SK-N-MC (cell line): ENCODE data around the gene HOXA3.

Experiments
- DNase-seq: peaks from one replicate; pipeline ENCODE4 v3.0.0-alpha.2; 2011; ENCODE audit warnings: low read depth, low spot score
- H3K27ac ChIP-seq: fragments of 200-600 bp; sonication (generic); 2 replicates; pipeline ENCODE4 v1.5.1; 2016; ENCODE audit warnings: mixed run types
- H3K36me3 ChIP-seq: fragments of 200-600 bp; sonication (generic); 2 replicates; pipeline ENCODE4 v1.6.1; 2017; ENCODE audit warnings: antibody characterized with exemption, low read length, mixed read lengths; ENCODE audit not compliant: insufficient read depth
- H3K4me3 ChIP-seq: fragments of 200-600 bp; sonication (generic); 2 replicates; pipeline ENCODE4 v1.5.1; 2016
- H3K9ac ChIP-seq: fragments of 200-600 bp; sonication (generic); 2 replicates; pipeline ENCODE4 v1.8.0; 2017; ENCODE audit warnings: mixed run types, mixed read lengths; ENCODE audit not compliant: insufficient read length
- H3K9me3 ChIP-seq: fragments of 200-600 bp; sonication (generic); 2 replicates; pipeline ENCODE4 v1.6.1; 2017; ENCODE audit warnings: low read depth, mild to moderate bottlenecking, antibody characterized with exemption, low read length, moderate library complexity, mixed read lengths
- EZH2 ChIP-seq: fragments of 200-600 bp; sonication (generic); IDR thresholded peaks from one replicate; pipeline ENCODE4 v1.6.1; 2017; ENCODE audit warnings: antibody characterized with exemption
- FOXP2 ChIP-seq: optimal IDR thresholded peaks from 2 replicates; pipeline ENCODE3; 2011; ENCODE audit warnings: mild to moderate bottlenecking, moderate library complexity; ENCODE audit not compliant: insufficient read depth; ENCODE audit errors: extremely low read length, control extremely low read depth
- POLR2AphosphoS5 ChIP-seq: IDR thresholded peaks from 2 replicates; pipeline ENCODE4 v1.6.1; 2012; ENCODE audit warnings: mild to moderate bottlenecking, low read depth, low read length, borderline replicate concordance

HOXA3 gene

GRCh38 chr7:27160145-27160545 is 7.8 kb upstream of the HOXA3 start:
- TF ChIP-seq FOXP2 (no peak), POLR2AphosphoS5 (no peak), EZH2 (no peak)
- peak overlapping the region; percentile 80 for H3K4me3 ChIP-seq
- H3K9ac ChIP-seq = peak overlapping the region; percentile 62
- no peaks in the 10 kb centered on the region for H3K9me3 ChIP-seq
- no peak for DNase-seq
- H3K36me3 ChIP-seq = no peaks in the 10 kb centered on the region
- H3K27ac ChIP-seq = no peak overlapping the region

DNA sequence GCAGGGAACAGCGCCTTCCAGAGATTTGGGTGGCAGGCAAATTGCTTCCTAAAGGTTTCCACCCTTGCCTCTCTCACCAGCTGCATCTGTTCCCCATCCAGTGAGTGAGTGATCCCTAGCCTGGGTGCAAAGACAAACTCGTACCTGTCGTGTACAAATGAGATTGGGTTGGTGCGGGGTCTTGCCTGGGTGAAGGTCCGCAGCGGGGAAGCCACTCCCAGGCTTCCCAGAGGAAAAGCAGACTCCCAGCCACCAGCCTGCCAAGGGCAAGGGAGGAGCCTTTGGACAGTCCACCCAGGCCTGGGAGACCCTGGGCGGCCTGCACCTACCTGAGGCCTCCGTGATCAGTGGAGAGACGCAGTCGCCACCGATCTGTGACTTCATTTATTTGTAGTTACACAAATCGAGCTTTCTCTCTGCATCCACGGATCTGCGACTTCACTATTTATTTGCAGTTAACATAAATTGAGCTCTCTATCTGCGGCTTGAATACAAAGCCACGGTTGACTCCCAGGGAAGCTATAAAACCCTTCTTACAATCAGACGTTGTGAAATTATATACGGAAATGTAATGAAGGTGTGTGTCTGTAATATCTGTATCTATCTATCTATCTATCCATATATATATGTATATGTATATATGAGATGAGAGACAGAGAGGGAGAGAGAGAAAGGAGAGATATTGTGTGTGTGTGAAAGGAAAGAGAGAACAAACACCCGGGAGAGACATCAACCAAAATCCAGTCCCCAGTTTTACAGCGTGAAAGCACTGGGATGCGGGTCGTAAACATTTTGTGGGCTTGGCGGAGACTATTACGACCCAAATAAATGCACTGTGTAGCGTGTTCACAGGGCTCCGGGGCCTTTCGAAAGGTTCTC is 7.1 kb upstream of the HOXA3 start:
- Histone ChIP-seq H3K4me3 (no peak overlapping the region), H3K9me3 (no peaks in the 10 kb centered on the region), H3K36me3 (no peaks in the 10 kb centered on the region), H3K9ac (no peak overlapping the region), H3K27ac (no peak overlapping the region)
- TF ChIP-seq POLR2AphosphoS5 (no peak), EZH2 (no peak), FOXP2 (no peak)
- DNase-seq = no peak

DNA sequence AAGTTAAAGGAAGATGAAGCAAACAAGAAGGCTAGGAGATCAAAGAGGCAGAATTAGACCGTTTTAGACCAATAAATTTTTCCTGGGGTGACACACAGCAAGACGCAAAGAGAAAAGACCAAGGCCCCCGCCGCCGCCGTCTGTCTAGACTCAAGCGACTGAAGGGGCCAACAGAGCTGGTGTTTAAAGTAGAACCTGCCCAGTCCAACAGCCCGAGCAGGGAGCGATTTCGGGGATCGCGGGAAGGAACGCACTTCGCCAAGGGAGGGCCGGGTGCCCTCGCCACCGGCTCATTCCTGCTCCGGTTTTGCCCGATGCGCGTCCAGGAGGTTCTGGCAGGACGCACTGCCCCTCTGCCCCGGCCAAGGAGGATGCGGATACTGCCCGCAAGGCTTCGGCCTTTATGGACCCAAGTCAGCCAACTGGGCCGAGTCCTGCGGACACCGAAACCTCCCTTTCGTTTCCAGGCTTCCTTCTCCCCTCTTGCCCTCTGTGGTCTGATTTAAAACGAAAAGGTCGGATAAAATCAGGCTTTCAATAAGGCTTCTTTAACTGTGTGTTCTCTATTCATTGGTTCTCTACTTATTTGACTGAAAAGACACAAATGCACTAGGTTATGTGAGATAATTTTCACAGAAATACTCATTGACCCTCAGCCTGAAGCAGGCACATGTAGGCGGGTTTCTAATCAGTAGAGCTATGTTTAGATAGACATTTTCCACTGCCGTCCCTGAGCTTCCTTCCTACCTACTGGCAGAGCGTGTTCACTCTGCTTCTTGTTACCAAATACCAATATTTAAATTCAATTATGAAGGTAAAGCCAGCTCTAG is 6.3 kb upstream of the HOXA3 start:
- TF ChIP-seq FOXP2 (no peak), POLR2AphosphoS5 (no peak), EZH2 (no peak)
- H3K4me3 ChIP-seq = no peak overlapping the region
- DNase-seq = no peak
- no peak overlapping the region for H3K27ac ChIP-seq
- H3K9me3 ChIP-seq = no peaks in the 10 kb centered on the region
- no peak overlapping the region for H3K9ac ChIP-seq
- no peaks in the 10 kb centered on the region for H3K36me3 ChIP-seq

- Histone ChIP-seq H3K36me3 (no peaks in the 10 kb centered on the region), H3K9me3 (no peaks in the 10 kb centered on the region), H3K27ac (no peak overlapping the region), H3K9ac (no peak overlapping the region), H3K4me3 (no peak overlapping the region)
- DNase-seq = no peak
- no peak for TF ChIP-seq POLR2AphosphoS5
- TF ChIP-seq EZH2 = no peak
- no peak for TF ChIP-seq FOXP2
Observed at GRCh38 chr7:27157702-27158431, 5.5 kb upstream of the HOXA3 start.

- Histone ChIP-seq H3K4me3 (peak overlapping the region; percentile 86), H3K27ac (no peak overlapping the region), H3K9me3 (no peaks in the 10 kb centered on the region), H3K9ac (no peak overlapping the region), H3K36me3 (no peaks in the 10 kb centered on the region)
- TF ChIP-seq POLR2AphosphoS5 (peak; percentile 46; the same call in 1 of the 2 replicates), EZH2 (no peak), FOXP2 (peak; percentile 18)
- no peak for DNase-seq
Observed at GRCh38 chr7:27156916-27157701, 4.7 kb upstream of the HOXA3 start.

GRCh38 chr7:27156508-27156898 is 4.1 kb upstream of the HOXA3 start, which contains the start of gene HOXA7:
TSS of gene HOXA7 (minus strand) at chr7:27156675. CDS start at chr7:27156545, 130 bp downstream.
- no peak for DNase-seq
- no peaks in the 10 kb centered on the region for H3K9me3 ChIP-seq
- H3K36me3 ChIP-seq = no peaks in the 10 kb centered on the region
- no peak for TF ChIP-seq EZH2
- TF ChIP-seq POLR2AphosphoS5 = no peak
- TF ChIP-seq FOXP2 = no peak
- H3K27ac ChIP-seq = no peak within 1 kb of the TSS
- peak within 1 kb of the TSS; percentile 86 for H3K4me3 ChIP-seq
- H3K9ac ChIP-seq = peak within 1 kb of the TSS; percentile 28

DNA sequence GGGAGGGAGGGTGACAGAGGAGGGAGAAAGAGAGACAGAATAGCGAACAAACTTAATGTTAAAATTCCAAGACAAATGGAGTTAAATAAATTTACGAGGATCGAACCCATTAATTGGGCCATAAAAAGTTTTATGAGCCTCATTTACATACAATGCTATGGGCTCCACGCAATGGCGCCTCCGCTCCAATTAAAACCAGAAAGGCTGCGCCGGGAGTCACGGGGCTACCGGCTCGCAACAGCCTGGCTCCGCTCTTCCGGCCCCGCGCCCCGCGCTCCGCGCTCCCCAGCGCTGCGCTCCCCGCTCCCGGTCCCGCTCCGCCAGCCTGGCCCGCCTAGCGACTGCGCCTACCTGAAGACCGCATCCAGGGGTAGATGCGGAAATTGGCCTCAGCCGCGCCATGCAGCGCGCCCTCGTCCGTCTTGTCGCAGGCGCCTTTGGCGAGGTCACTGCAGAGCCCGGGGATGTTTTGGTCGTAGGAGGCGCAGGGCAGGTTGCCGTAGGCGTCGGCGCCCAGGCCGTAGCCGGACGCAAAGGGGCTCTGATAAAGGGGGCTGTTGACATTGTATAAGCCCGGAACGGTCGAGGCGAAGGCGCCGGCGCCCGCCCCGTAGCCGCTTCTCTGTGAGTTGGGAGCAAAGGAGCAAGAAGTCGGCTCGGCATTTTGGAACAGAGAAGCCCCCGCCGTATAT is 3.6 kb upstream of the HOXA3 start:
- DNase-seq = no peak
- Histone ChIP-seq H3K4me3 (peak overlapping the region; percentile 86), H3K9ac (peak overlapping the region; percentile 28), H3K9me3 (no peaks in the 10 kb centered on the region), H3K27ac (no peak overlapping the region), H3K36me3 (no peaks in the 10 kb centered on the region)
- no peak for TF ChIP-seq FOXP2
- TF ChIP-seq POLR2AphosphoS5 = no peak
- TF ChIP-seq EZH2 = no peak
